Mucosa of descending colon (tissue), 3 donors: ENCODE measurements around the gene KNSTRN. TPM values are rescaled to one million over a fixed set of nuclear protein-coding genes. Genes with fewer than 3 reads are reported as not detected.

ENCODE experiments used
- ATAC-seq: fragments of 200-7000 bp; cut with Tn5 transposase; one replicate; pipeline ENCODE4 v1.9.1; 2020; ENCODE audit warnings: mild to moderate bottlenecking, moderate library complexity
- DNase-seq, 3 donors: peaks; one replicate each; pipeline ENCODE4 v3.0.0-alpha.2; 2020
- H3K36me3 ChIP-seq: fragments of 200-600 bp; one replicate; pipeline ENCODE4 v1.8.0; 2021; ENCODE audit warnings: low read depth, mild to moderate bottlenecking
- H3K4me1 ChIP-seq: fragments of 200-600 bp; one replicate; pipeline ENCODE4 v1.8.0; 2021; ENCODE audit warnings: low read depth, mild to moderate bottlenecking
- H3K4me3 ChIP-seq: fragments of 200-600 bp; one replicate; pipeline ENCODE4 v1.8.0; 2021; ENCODE audit warnings: mild to moderate bottlenecking
- H3K9me3 ChIP-seq: fragments of 200-600 bp; one replicate; pipeline ENCODE4 v1.8.0; 2021; ENCODE audit warnings: mild to moderate bottlenecking
- intact Hi-C, 2 donors: fragments of 100-400 bp; cut with DNase I in 1 of 2; cut with micrococcal nuclease in 1 of 2; formaldehyde crosslinking; loops; one replicate each; pipeline versions ENCODE4 v1.11.0 to v1.11.1; 2022; cut with DNase I, micrococcal nuclease
- total RNA-seq, 3 donors: library from RNA; stranded (reverse); fragmentation: NEBNext Ultra II Directional in 2 of 3; extraction: Animal tissue kit (Norgen Biotek cat#: 25700) in 2 of 3; gene quantifications; one replicate each; pipeline versions ENCODE4 v1.2.1 to v1.2.4, GENCODE V29; 2021 to 2023
- TF ChIP-seq, protein P1 (sequence below): fragments of 200-600 bp; IDR thresholded peaks from one replicate; pipeline ENCODE4 v1.8.0; 2022; ENCODE audit warnings: antibody characterized with exemption, mild to moderate bottlenecking
- donor health status: DM: no; HTN: no; CAD: no; lungs with moderate emphysema.
- donor health status: DM: no; HTN: no; CAD: no.
- donor health status: DM: no; HTN: yes; CAD: no.

KNSTRN gene
- total RNA-seq, 3 donors from 2014 or later = 9.4 to 16.4 (median 10.5) TPM

DNA sequence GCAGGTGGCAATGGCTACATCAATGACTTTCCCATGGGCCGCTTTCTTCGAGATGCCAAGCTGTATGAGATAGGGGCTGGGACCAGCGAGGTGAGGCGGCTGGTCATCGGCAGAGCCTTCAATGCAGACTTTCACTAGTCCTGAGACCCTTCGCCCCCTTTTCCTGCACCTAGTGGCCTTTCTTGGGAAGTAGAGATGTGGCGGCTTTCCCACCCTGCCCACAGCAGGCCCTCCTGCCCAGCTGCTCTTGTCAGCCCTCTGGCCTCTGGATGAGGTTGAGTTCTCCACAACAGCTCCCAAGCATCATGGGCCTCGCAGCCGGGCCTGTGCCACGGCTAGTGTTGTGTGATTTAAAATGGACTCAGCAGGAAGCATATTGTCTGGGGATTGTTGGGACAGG, 35.6 kb downstream of the KNSTRN start:
- no peak for ATAC-seq
- Histone ChIP-seq H3K9me3 (no peaks in the 10 kb centered on the region), H3K4me1 (peaks cover 16% of the 10 kb centered on the region), H3K4me3 (no peak overlapping the region), H3K36me3 (peaks cover 4% of the 10 kb centered on the region)
- DNase-seq = no peak
- TF ChIP-seq, protein P1, sequence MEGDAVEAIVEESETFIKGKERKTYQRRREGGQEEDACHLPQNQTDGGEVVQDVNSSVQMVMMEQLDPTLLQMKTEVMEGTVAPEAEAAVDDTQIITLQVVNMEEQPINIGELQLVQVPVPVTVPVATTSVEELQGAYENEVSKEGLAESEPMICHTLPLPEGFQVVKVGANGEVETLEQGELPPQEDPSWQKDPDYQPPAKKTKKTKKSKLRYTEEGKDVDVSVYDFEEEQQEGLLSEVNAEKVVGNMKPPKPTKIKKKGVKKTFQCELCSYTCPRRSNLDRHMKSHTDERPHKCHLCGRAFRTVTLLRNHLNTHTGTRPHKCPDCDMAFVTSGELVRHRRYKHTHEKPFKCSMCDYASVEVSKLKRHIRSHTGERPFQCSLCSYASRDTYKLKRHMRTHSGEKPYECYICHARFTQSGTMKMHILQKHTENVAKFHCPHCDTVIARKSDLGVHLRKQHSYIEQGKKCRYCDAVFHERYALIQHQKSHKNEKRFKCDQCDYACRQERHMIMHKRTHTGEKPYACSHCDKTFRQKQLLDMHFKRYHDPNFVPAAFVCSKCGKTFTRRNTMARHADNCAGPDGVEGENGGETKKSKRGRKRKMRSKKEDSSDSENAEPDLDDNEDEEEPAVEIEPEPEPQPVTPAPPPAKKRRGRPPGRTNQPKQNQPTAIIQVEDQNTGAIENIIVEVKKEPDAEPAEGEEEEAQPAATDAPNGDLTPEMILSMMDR = no peak
- intact Hi-C loops = no loop called here

DNA sequence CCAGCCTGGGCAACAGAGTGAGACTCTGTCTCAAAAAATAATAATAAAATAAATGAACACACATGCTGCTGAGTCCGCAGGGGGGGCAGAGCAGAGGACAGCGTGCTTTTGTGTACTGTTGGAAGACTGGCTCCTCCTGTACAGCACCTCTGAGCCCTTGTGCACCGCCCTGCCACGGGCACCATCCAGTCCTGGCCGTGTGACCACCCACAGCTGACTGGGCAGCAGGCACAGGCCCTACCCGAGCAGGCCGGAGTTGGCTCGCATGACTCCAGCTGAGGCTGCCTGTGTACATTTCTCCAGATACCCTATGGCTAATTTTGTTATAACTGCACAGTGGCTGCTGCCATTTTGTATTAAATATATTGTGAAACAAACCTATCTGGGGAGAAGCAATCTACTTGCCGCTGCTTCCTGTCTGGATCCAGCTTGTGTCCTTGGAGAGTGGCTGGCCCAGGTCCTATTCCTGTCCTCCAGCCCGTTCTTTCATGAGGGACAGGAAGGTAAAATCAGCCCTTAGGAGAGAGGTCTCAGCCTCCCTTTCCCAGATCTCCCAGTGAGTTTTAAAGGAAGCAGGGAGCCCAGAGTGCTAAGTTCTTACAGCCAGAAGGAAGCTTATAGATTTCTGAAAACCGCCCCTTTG, 37.7 kb downstream of the KNSTRN start:
- DNase-seq = no peak

DNA sequence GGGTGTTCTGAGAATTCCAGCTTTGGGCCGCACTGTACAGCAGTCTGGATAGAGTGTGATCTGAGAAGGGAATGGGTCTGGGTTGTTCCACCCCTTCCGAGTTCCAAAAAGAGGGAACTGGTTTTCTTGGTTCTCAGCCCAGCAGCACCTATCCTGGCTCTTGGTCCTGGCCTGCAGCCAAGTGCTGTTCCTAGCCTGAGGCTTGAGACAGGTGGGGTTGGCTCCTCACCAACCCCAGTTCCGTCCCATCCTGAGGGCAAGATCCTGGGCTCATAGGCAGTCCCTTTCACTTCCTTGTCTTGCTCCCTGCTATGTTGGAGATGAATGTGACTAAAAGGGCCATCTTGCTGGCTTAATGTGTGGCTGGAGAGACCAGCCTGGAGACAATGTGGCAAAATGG, 38.3 kb downstream of the KNSTRN start:
- H3K36me3 ChIP-seq = no peaks in the 10 kb centered on the region
- DNase-seq (peak; percentile 88 to 90 (median 90)), ATAC-seq (peak; percentile 85)
- H3K9me3 ChIP-seq = no peaks in the 10 kb centered on the region
- TF ChIP-seq, protein P1 = no peak
- peaks cover 16% of the 10 kb centered on the region for H3K4me1 ChIP-seq
- H3K4me3 ChIP-seq = no peak overlapping the region
- intact Hi-C loops = no loop called here

More for the DNA sequence above, 37.7 kb downstream of the KNSTRN start:
- H3K36me3 ChIP-seq = no peaks in the 10 kb centered on the region
- TF ChIP-seq, protein P1 = no peak
- ATAC-seq = peak; percentile 19
- H3K4me1 ChIP-seq = peaks cover 16% of the 10 kb centered on the region
- no peaks in the 10 kb centered on the region for H3K9me3 ChIP-seq
- no peak overlapping the region for H3K4me3 ChIP-seq
- intact Hi-C loops = no loop called here

DNA sequence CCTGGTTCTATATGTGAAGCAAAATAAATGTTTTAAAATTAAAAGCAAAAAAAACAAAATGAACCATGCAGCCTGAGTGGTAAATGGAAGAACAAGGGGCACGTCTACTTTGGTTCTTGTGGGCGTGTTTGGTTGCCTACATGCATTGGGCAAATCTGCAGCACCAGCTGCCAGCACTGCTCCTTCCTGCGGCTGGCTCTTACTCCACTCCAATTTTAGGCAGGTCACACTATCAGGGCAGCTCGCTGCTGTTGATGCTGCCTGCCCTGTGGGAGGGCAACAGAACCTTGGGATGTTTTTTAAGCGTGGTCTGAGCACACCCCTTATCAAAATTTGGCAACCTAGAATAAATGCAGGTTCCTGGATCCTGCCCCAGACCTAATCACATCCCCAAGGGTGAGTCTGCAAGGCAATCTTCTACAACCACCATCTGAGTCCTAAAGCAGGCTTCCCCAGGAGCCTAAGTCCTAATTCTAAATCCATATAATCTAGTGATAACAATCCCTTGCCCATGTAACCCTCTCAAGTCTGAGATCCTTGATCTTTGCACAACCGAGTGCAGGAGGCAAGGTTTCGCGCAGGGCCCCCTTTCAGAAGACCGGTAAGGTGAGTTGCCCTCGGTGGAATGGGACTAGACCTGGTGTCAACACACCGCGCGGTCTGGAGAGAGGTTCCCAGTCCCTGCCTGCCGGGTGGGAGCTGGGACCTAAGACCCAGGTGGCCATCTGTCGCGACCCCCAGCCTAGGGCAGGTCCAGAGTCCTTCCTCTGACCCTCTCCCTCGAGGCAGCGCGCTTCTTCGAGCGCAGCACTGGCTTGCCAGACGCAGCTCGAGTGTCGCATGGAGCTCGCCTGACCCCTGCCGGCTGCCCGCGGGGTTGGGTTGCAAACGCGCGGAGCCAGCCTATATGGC, 39.0 kb downstream of the KNSTRN start:
- Histone ChIP-seq H3K36me3 (no peaks in the 10 kb centered on the region), H3K9me3 (no peaks in the 10 kb centered on the region), H3K4me1 (peaks cover 16% of the 10 kb centered on the region), H3K4me3 (no peak overlapping the region)
- intact Hi-C loops = no loop called here
- peak; percentile 91 for ATAC-seq
- TF ChIP-seq, protein P1 = peak; percentile 89
- DNase-seq = peak; percentile 86 to 92 (median 90)

DNA sequence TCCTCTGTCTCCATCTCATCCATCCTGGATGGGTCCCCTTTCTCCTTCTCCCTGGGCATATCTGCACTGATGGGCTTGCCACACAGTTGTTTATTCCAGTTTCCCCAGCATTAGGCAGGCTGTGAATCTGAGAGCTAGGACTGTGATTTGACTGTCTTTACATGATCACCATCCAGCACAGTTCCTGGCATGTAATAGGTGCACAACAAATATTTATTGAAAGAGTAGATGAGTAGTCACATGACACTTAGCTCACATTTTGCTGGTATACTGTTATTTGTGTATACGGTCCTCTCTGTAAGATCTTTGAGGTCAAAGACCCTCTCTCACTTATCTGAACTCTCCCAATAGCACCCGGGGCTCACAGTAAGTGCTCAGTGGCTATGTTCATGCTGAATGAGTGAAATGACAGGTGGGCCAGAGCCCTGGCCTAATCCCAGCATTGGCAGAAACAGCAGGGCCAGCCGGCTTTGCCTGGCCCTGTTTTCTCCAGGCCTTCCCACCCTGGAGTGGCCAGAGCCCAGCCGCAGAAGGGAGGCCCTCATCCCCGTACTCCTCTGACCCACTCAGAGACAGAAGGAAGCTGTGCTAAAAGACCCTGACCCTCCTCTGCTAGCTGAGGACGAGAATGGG, 42.1 kb downstream of the KNSTRN start:
- TF ChIP-seq, protein P1 = no peak
- H3K4me3 ChIP-seq = no peak overlapping the region
- intact Hi-C loops = loop anchor here in 1 of 2 donors (5.0 kb wide), 1 partner anchor 52 kb away; no protein-coding TSS in a partner anchor
- ATAC-seq (no peak), DNase-seq (no peak)
- H3K9me3 ChIP-seq = no peaks in the 10 kb centered on the region
- peaks cover 16% of the 10 kb centered on the region for H3K4me1 ChIP-seq
- H3K36me3 ChIP-seq = no peaks in the 10 kb centered on the region
